PC-3 (cell line): ENCODE measurements around the gene NR5A1. TPM values are rescaled to one million over a fixed set of nuclear protein-coding genes. Genes with fewer than 3 reads are reported as not detected.

Experiments used
- ATAC-seq: fragments of 200-7000 bp; cut with Tn5 transposase; 2 replicates; pipeline ENCODE4 v1.9.1; 2020; ENCODE audit warnings: mild to moderate bottlenecking, moderate library complexity
- BruUV-seq: library from RNA; stranded (reverse); fragments of 400-500 nt; replicated peaks from 2 replicates; lab custom pipeline; 2021; lab: Mats Ljungman, UMichigan
- CTCF ChIA-PET: fragments of 300-600 bp; sonication (Branson Sonifier 250); formaldehyde crosslinking; loops from one replicate; lab custom pipeline; 2022; ENCODE audit warnings: antibody characterized with exemption; lab: Charles Lee
- POLR2A ChIA-PET: fragments of 300-600 bp; sonication (Branson Sonifier 250); formaldehyde crosslinking; loops from one replicate; lab custom pipeline; 2022; ENCODE audit warnings: antibody characterized with exemption; ENCODE audit not compliant: unreplicated experiment; lab: Charles Lee
- DNase-seq: peaks from one replicate; pipeline ENCODE4 v3.0.0-alpha.2; 2015
- H2AFZ ChIP-seq: fragments of 300-600 bp; sonication (generic); 2 replicates; pipeline ENCODE4 v1.6.0; 2016; ENCODE audit warnings: antibody characterized with exemption, low read length
- H3F3A ChIP-seq: fragments of 300-600 bp; sonication (generic); one replicate; pipeline ENCODE4 v1.6.0; 2017; ENCODE audit warnings: antibody characterized with exemption, low read length, control low read depth, mild to moderate bottlenecking; ENCODE audit not compliant: unreplicated experiment
- H3K27ac ChIP-seq: fragments of 300-600 bp; sonication (generic); 2 replicates; pipeline ENCODE4 v1.5.1; 2016; ENCODE audit warnings: mild to moderate bottlenecking, low read length
- H3K27me3 ChIP-seq: fragments of 300-600 bp; sonication (generic); 2 replicates; pipeline ENCODE4 v1.6.1; 2016; ENCODE audit warnings: low read length, mixed read lengths
- H3K36me3 ChIP-seq: fragments of 300-600 bp; sonication (generic); 2 replicates; pipeline ENCODE4 v1.6.1; 2016; ENCODE audit warnings: low read depth, mixed run types, low read length, mixed read lengths
- H3K4me1 ChIP-seq: fragments of 300-600 bp; sonication (generic); 2 replicates; pipeline ENCODE4 v1.5.1; 2016; ENCODE audit warnings: low read length; ENCODE audit not compliant: insufficient read depth
- H3K4me2 ChIP-seq: fragments of 300-600 bp; sonication (generic); 2 replicates; pipeline ENCODE4 v1.6.0; 2016; ENCODE audit warnings: low read length
- H3K4me3 ChIP-seq: fragments of 300-600 bp; sonication (generic); 2 replicates; pipeline ENCODE4 v1.5.1; 2016; ENCODE audit warnings: mild to moderate bottlenecking, low read length, mixed read lengths
- H3K79me2 ChIP-seq: fragments of 300-600 bp; sonication (generic); 2 replicates; pipeline ENCODE4 v1.6.1; 2017; ENCODE audit warnings: low read length, mixed read lengths
- H3K9ac ChIP-seq: fragments of 300-600 bp; sonication (generic); 2 replicates; pipeline ENCODE4 v1.6.0; 2016; ENCODE audit warnings: mild to moderate bottlenecking, low read length
- H3K9me2 ChIP-seq: fragments of 300-600 bp; sonication (generic); replicated peaks from 2 replicates; pipeline ENCODE4 v1.6.1; 2016; ENCODE audit warnings: mixed run types, low read length, mixed read lengths
- H3K9me3 ChIP-seq: fragments of 300-600 bp; sonication (generic); 2 replicates; pipeline ENCODE4 v1.6.1; 2016; ENCODE audit warnings: low read length, mixed read lengths
- H4K20me1 ChIP-seq: fragments of 300-600 bp; sonication (generic); 2 replicates; pipeline ENCODE4 v1.6.1; 2016; ENCODE audit warnings: low read length, mixed read lengths
- EZH2 ChIP-seq: fragments of 300-600 bp; sonication (generic); IDR thresholded peaks from one replicate; pipeline ENCODE4 v1.6.1; 2017; ENCODE audit warnings: antibody characterized with exemption, mild to moderate bottlenecking, low read length; ENCODE audit not compliant: unreplicated experiment
- EZH2phosphoT487 ChIP-seq: fragments of 300-600 bp; sonication (generic); IDR thresholded peaks from 2 replicates; pipeline ENCODE4 v1.6.1; 2018; ENCODE audit warnings: mild to moderate bottlenecking, antibody characterized with exemption, low read length, borderline replicate concordance
- intact Hi-C: fragments of 100-400 bp; cut with micrococcal nuclease; formaldehyde crosslinking; loops from 2 replicates; pipeline ENCODE4 v1.9.0; 2023
- total RNA-seq: library from RNA; depleted of rRNA; stranded (reverse); fragments of >200 nt; gene quantifications from 2 replicates; pipeline ENCODE4 v1.2.3, GENCODE V29; 2014
- TF ChIP-seq, protein P1 (sequence below): fragments of 300-600 bp; sonication (generic); conservative IDR thresholded peaks from 2 replicates; pipeline ENCODE4 v1.5.1; 2017; ENCODE audit warnings: antibody characterized with exemption, low read depth, mild to moderate bottlenecking, low read length

NR5A1 gene
- total RNA-seq, 1 experiment from 2014 or later: not detected

DNA sequence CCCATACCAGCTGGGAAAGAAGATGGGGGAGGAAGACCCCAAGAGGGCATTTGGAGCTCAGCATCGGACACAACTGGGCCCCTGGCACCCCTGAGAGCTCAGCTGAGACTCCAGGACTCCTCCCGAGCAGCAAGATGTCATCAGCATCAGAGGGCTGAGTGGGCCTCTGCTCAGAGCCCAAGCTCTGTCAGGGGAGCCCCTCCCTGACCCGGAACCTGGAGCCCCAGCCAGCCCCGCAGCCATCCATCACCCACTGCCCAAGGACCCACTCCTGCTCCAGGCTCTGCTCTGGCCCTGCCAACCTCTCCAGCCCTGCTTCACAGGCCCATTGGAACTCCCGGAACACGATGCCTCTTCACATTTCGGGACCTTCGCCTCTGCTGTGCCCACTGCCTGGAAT, 9.8 kb downstream of the NR5A1 start:
- Histone ChIP-seq H3K9me3 (no peaks in the 10 kb centered on the region), H3K4me3 (no peak overlapping the region), H3K79me2 (no peaks in the 10 kb centered on the region), H3K9me2 (no peaks in the 10 kb centered on the region), H3K27ac (no peak overlapping the region), H2AFZ (no peak overlapping the region), H3F3A (no peaks in the 10 kb centered on the region), H3K4me2 (no peak overlapping the region), H3K36me3 (no peaks in the 10 kb centered on the region), H4K20me1 (no peaks in the 10 kb centered on the region), H3K9ac (no peak overlapping the region), H3K27me3 (no peaks in the 10 kb centered on the region), H3K4me1 (no peaks in the 10 kb centered on the region)
- no peak for TF ChIP-seq EZH2phosphoT487
- intact Hi-C loops: no loop called here
- ChIA-PET CTCF (no interaction called here), POLR2A (no interaction called here)
- ATAC-seq (no peak), DNase-seq (no peak)
- no TSS peak for BruUV-seq

DNA sequence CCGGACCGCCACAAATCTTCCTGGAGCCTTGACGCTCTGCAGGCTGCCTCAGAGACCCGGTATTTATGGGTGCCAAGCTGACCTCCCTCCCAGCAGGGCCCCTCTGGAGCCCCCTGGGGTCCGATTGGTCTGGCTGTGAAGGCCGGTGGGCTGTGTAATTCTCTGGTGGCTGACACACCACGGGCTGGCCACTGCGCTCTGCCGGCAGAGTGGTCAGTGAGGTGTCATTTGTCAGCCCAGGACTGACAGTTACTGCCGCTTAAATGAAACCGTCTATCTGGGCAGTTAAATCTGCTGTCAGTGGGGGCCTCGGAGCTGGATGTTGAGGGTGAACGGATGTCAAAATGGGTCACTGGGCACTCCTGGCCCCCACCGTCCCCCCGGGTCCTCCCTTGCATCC, 10.7 kb downstream of the NR5A1 start:
- Histone ChIP-seq H3F3A (no peaks in the 10 kb centered on the region), H3K9ac (no peak overlapping the region), H3K36me3 (no peaks in the 10 kb centered on the region), H3K27ac (no peak overlapping the region), H3K4me2 (no peak overlapping the region), H3K79me2 (no peaks in the 10 kb centered on the region), H3K4me3 (no peak overlapping the region), H3K4me1 (no peaks in the 10 kb centered on the region), H3K27me3 (no peaks in the 10 kb centered on the region), H2AFZ (no peak overlapping the region), H3K9me2 (no peaks in the 10 kb centered on the region), H3K9me3 (no peaks in the 10 kb centered on the region), H4K20me1 (no peaks in the 10 kb centered on the region)
- no TSS peak for BruUV-seq
- ChIA-PET CTCF (no interaction called here), POLR2A (no interaction called here)
- no peak for TF ChIP-seq EZH2
- TF ChIP-seq, protein P1, sequence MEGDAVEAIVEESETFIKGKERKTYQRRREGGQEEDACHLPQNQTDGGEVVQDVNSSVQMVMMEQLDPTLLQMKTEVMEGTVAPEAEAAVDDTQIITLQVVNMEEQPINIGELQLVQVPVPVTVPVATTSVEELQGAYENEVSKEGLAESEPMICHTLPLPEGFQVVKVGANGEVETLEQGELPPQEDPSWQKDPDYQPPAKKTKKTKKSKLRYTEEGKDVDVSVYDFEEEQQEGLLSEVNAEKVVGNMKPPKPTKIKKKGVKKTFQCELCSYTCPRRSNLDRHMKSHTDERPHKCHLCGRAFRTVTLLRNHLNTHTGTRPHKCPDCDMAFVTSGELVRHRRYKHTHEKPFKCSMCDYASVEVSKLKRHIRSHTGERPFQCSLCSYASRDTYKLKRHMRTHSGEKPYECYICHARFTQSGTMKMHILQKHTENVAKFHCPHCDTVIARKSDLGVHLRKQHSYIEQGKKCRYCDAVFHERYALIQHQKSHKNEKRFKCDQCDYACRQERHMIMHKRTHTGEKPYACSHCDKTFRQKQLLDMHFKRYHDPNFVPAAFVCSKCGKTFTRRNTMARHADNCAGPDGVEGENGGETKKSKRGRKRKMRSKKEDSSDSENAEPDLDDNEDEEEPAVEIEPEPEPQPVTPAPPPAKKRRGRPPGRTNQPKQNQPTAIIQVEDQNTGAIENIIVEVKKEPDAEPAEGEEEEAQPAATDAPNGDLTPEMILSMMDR: no peak
- TF ChIP-seq EZH2phosphoT487: no peak
- ATAC-seq: no peak
- DNase-seq: no peak
- intact Hi-C loops: no loop called here

DNA sequence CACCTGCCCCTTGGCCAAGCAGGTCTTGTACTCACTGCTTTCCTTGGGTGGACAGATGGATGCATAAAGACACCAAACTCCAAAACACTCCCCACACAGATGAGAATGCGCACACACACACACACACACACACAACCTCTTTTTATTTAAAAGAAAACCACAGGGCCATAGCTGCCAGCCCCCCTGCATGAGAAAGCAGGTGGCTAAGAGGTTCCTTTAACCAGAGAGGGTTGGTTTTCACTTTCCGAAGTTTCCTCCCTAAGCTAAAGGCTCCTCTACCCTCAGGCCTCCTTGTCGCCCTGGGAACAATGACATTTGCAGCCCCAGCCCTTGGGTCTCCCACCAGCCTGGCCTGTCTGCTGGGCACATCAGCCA, 11.1 kb downstream of the NR5A1 start:
- H3K79me2 ChIP-seq: no peaks in the 10 kb centered on the region
- intact Hi-C loops: no loop called here
- no peak overlapping the region for H2AFZ ChIP-seq
- no peak overlapping the region for H3K27ac ChIP-seq
- H3K36me3 ChIP-seq: no peaks in the 10 kb centered on the region
- no peak overlapping the region for H3K4me2 ChIP-seq
- BruUV-seq: no TSS peak
- no peak overlapping the region for H3K4me3 ChIP-seq
- H3F3A ChIP-seq: no peaks in the 10 kb centered on the region
- H3K4me1 ChIP-seq: no peaks in the 10 kb centered on the region
- no peaks in the 10 kb centered on the region for H4K20me1 ChIP-seq
- ChIA-PET POLR2A (no interaction called here), CTCF (no interaction called here)
- H3K9ac ChIP-seq: no peak overlapping the region
- H3K9me2 ChIP-seq: no peaks in the 10 kb centered on the region
- TF ChIP-seq, protein P1: no peak
- TF ChIP-seq EZH2phosphoT487 (no peak), EZH2 (no peak)
- no peaks in the 10 kb centered on the region for H3K9me3 ChIP-seq
- ATAC-seq (no peak), DNase-seq (no peak)
- no peaks in the 10 kb centered on the region for H3K27me3 ChIP-seq
